Body of pancreas (tissue), 4 donors: ENCODE results near the gene TMEM9.

Source experiments
- CTCF ChIP-seq, 7 experiments: fragments of 450-650 bp in 4 of 7; fragments of 200-600 bp in 3 of 7; sonication (generic) in 3 of 7; IDR thresholded peaks; one replicate each; pipeline ENCODE4 v1.5.1; 2016 to 2019; ENCODE audit warnings: antibody characterized with exemption in 7 of 7
- POLR2A ChIP-seq, 3 donors: fragments of 450-650 bp; IDR thresholded peaks; one replicate each; pipeline ENCODE4 v1.6.1; 2016; ENCODE audit warnings: antibody characterized with exemption in 3 of 3, mild to moderate bottlenecking in 2 of 3

GRCh38 chr1:201116091-201116490 is 38.2 kb downstream of the TMEM9 start:
- TF ChIP-seq POLR2A (IDR thresholded peaks at IDR 0.05) (no peak), CTCF (IDR thresholded peaks at IDR 0.05) (no peak)
